Nephron progenitor cell (in vitro differentiated cells): ENCODE results near the gene EPHA8.

ENCODE experiments used
- DNase-seq: peaks from one replicate; pipeline ENCODE4 v3.0.0; 2021
- H3K27ac Mint-ChIP-seq: 2 replicates; pipeline ENCODE4 v1.8.0; 2021; ENCODE audit warnings: mild to moderate bottlenecking, moderate library complexity, mixed read lengths
- H3K27me3 Mint-ChIP-seq: 2 replicates; pipeline ENCODE4 v1.8.0; 2021; ENCODE audit warnings: mild to moderate bottlenecking, low read depth, mixed read lengths; ENCODE audit not compliant: poor library complexity
- H3K36me3 Mint-ChIP-seq: 2 replicates; pipeline ENCODE4 v1.8.0; 2021; ENCODE audit warnings: low read depth, mixed read lengths
- H3K4me1 Mint-ChIP-seq: 2 replicates; pipeline ENCODE4 v1.8.0; 2021; ENCODE audit warnings: mixed read lengths
- H3K4me3 Mint-ChIP-seq: 2 replicates; pipeline ENCODE4 v1.8.0; 2021; ENCODE audit warnings: mild to moderate bottlenecking, moderate library complexity, mixed read lengths
- H3K9me3 Mint-ChIP-seq: 2 replicates; pipeline ENCODE4 v1.8.0; 2021; ENCODE audit warnings: mild to moderate bottlenecking, moderate library complexity, mixed read lengths
- TF ChIP-seq, protein P1 (sequence below): fragments of 200-600 bp; sonication (generic); IDR thresholded peaks from 2 replicates; pipeline ENCODE4 v1.5.0; 2021; ENCODE audit warnings: antibody characterized with exemption

EPHA8 gene

DNA sequence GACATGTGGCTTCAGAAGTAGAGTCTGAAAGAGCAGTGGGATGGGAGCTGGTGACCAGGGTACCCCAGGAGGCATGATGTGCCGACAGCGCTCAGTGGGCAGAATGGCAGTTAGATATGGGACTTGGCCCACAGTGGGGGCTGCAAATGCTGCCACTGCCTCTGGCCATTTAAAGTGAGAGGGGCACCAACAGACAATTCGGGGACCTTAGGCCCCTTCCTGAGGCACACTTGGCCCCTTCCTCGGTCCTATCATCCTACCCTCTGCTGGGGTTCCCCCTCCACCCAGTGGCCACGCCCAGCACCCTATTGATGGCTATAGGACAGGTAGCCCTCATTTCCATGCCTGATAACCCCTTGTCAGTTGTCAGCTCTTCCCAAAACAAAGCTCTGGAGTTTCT, 36.6 kb upstream of the EPHA8 start:
- TF ChIP-seq, protein P1, sequence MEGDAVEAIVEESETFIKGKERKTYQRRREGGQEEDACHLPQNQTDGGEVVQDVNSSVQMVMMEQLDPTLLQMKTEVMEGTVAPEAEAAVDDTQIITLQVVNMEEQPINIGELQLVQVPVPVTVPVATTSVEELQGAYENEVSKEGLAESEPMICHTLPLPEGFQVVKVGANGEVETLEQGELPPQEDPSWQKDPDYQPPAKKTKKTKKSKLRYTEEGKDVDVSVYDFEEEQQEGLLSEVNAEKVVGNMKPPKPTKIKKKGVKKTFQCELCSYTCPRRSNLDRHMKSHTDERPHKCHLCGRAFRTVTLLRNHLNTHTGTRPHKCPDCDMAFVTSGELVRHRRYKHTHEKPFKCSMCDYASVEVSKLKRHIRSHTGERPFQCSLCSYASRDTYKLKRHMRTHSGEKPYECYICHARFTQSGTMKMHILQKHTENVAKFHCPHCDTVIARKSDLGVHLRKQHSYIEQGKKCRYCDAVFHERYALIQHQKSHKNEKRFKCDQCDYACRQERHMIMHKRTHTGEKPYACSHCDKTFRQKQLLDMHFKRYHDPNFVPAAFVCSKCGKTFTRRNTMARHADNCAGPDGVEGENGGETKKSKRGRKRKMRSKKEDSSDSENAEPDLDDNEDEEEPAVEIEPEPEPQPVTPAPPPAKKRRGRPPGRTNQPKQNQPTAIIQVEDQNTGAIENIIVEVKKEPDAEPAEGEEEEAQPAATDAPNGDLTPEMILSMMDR: no peak
- peaks cover 34% of the 10 kb centered on the region for H3K4me1 Mint-ChIP-seq
- H3K27ac Mint-ChIP-seq: no peak overlapping the region
- DNase-seq: no peak
- peaks cover 12% of the 10 kb centered on the region for H3K27me3 Mint-ChIP-seq
- H3K4me3 Mint-ChIP-seq: no peak overlapping the region
- H3K36me3 Mint-ChIP-seq: peaks cover 23% of the 10 kb centered on the region
- no peaks in the 10 kb centered on the region for H3K9me3 Mint-ChIP-seq

DNA sequence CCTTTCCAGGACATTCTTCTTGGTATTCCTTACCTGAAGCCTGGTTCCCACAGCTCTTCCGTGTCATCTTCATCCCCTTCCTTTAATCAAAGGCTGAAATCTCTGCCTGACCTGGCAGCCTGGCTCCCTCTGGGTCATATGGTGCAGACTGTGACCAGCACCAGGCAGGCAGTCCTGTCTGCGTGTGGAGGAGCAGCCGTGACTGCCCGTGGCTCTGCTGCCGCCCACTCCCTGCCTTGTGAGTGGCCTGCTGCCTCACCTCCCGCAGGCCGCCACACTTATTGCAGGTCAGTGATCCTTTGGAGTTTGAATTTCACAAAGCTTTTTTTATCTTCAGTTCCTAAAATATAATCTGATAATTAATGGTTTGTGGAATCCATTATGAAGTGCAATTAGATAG, 36.2 kb upstream of the EPHA8 start:
- Mint-ChIP-seq H3K27ac (peak overlapping the region; percentile 39), H3K27me3 (peaks cover 12% of the 10 kb centered on the region), H3K4me3 (no peak overlapping the region), H3K9me3 (no peaks in the 10 kb centered on the region), H3K4me1 (peaks cover 34% of the 10 kb centered on the region), H3K36me3 (peaks cover 18% of the 10 kb centered on the region)
- no peak for DNase-seq
- TF ChIP-seq, protein P1: no peak

DNA sequence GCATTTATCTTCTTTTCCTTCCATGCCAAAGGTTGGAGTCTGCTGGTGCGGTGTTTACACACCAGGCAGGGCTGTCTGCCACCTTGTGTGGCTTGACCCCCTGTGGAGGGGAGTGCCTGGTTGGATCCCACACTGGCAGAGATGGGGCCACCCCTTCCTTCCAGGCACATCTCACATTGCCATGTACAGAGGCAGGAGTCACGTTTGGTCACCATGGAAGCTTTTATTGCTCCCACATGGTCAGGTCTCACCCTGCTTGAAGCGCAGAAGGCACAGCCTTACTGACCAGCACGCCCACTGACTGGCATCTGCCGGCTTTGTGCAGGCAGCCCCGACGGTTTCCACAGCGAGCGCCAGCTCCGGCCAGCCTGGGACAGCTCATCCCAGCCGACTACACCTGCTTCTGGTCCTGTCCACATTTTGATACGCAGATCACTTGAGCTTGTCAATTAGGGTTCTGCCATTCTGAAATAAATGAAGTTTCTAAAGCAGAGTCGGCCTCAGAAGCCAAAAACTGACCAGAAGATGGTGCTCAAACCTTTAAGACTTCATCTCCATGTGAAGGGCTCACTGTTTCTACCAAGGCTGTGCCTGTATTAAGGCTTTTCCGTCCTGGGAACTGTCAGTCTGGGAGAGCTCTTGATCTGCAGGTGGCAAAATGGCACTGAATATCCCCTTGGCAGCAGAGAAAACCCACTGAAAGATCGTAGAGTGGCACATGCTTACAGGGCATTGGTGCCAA, 35.6 kb upstream of the EPHA8 start:
- peak overlapping the region; percentile 29 for H3K27ac Mint-ChIP-seq
- no peak for DNase-seq
- peaks cover 14% of the 10 kb centered on the region for H3K36me3 Mint-ChIP-seq
- TF ChIP-seq, protein P1: no peak
- H3K4me3 Mint-ChIP-seq: no peak overlapping the region
- H3K27me3 Mint-ChIP-seq: peaks cover 12% of the 10 kb centered on the region
- H3K9me3 Mint-ChIP-seq: no peaks in the 10 kb centered on the region
- H3K4me1 Mint-ChIP-seq: peaks cover 34% of the 10 kb centered on the region

DNA sequence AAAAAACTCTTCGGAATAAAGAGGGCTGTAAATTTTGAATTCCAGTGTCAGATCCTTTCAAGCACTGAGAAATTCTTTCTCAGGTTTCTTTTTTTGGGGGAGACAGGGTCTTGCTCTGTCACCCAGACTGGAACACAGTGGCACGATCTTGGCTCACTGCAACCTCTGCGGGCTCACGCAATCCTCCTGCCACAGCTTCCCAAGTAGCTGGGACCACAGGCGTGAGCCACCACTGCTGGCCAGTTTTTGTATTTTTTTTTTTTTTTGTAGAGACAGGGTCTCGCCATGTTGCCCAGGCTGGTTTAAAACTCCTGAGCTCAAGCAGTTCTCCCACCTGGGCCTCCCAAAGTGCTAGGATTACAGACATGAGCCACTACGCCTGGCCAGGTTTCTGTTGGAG, 34.8 kb upstream of the EPHA8 start:
- Mint-ChIP-seq H3K27ac (no peak overlapping the region), H3K36me3 (peaks cover 9% of the 10 kb centered on the region), H3K27me3 (peaks cover 12% of the 10 kb centered on the region), H3K9me3 (no peaks in the 10 kb centered on the region), H3K4me1 (peaks cover 34% of the 10 kb centered on the region), H3K4me3 (no peak overlapping the region)
- TF ChIP-seq, protein P1: no peak
- no peak for DNase-seq

DNA sequence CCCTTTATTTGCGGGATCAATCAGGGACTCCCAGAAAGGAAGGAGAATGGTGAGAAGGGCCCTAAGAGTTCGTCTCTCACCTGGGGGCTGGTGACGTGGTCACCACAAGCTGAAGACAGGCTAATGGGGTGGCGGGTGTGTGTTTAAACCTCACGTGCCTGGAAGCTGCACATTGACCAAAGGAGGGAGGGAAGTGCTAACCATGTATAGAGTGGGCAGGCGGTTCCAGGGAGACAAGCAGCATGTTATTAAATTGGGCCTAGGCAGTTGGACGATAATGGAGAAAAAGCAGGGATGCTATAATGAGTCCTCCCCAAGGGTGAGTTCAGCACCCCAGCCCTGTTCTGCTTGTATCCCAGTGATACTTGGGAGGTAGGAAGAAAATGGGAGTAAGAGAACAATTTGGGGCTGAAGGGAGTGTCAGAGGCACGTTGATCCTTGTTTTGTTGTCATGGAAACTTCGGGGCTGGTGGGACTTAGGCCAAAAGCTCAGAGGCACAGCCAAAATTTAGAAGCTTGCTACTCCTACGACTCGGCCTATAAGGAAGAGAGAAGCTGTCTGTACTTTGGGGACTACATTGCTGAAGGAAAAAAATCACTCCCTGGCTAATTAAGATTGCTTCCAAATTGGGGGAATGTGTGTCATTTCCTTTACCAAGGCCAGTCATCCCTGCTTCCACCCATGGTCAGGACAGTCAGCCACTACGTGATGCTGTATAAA, 33.2 kb upstream of the EPHA8 start:
- Mint-ChIP-seq H3K27me3 (peaks cover 9% of the 10 kb centered on the region), H3K36me3 (no peaks in the 10 kb centered on the region), H3K9me3 (no peaks in the 10 kb centered on the region), H3K27ac (no peak overlapping the region), H3K4me1 (peaks cover 34% of the 10 kb centered on the region), H3K4me3 (no peak overlapping the region)
- DNase-seq: no peak
- TF ChIP-seq, protein P1: no peak
